Heart right ventricle (tissue), 16 donors: ENCODE measurements around the gene OTULINL. TPM values are rescaled to one million over a fixed set of nuclear protein-coding genes. Genes with fewer than 3 reads are reported as not detected.
A peak's percentile ranks its signal among the peaks of the same experiment; 100 is the strongest.

ENCODE experiments used
- ATAC-seq, 8 donors: fragments of 200-7000 bp; cut with Tn5 transposase; one replicate each; pipeline ENCODE4 v1.9.1; 2020; ENCODE audit warnings: mild to moderate bottlenecking in 8 of 8, moderate library complexity in 8 of 8, moderate number of reproducible peaks in 1 of 8
- DNase-seq, 2 donors: peaks; one replicate each; pipeline ENCODE4 v3.0.0-alpha.2; 2020
- H3K27ac ChIP-seq, 10 donors: fragments of 200-600 bp; sonication (generic) in 2 of 10; one replicate each; pipeline versions ENCODE4 v1.5.0 to v1.8.0; 2020 to 2022; ENCODE audit warnings: mild to moderate bottlenecking in 3 of 10
- H3K27me3 ChIP-seq, 7 donors: fragments of 200-600 bp; one replicate each; pipeline ENCODE4 v1.8.0; 2021 to 2022; ENCODE audit warnings: mild to moderate bottlenecking in 2 of 7
- H3K36me3 ChIP-seq, 9 donors: fragments of 200-600 bp; sonication (generic) in 1 of 9; one replicate each; pipeline versions ENCODE4 v1.5.0 to v1.8.0; 2020 to 2022; ENCODE audit warnings: mild to moderate bottlenecking in 2 of 9
- H3K4me1 ChIP-seq, 9 donors: fragments of 200-600 bp; sonication (generic) in 1 of 9; one replicate each; pipeline versions ENCODE4 v1.5.0 to v1.8.0; 2020 to 2022; ENCODE audit warnings: mild to moderate bottlenecking in 4 of 9
- H3K4me3 ChIP-seq, 10 donors: fragments of 200-600 bp; sonication (generic) in 2 of 10; one replicate each; pipeline versions ENCODE4 v1.5.0 to v1.8.0; 2020 to 2022; ENCODE audit warnings: mild to moderate bottlenecking in 7 of 10, moderate library complexity in 2 of 10
- H3K9me3 ChIP-seq, 11 donors: fragments of 200-600 bp in 10 of 11; sonication (generic) in 2 of 11; one replicate each; pipeline versions ENCODE4 v1.5.0 to v1.8.0; 2013 to 2022; ENCODE audit warnings: mild to moderate bottlenecking in 2 of 11, control low read depth in 1 of 11, moderate library complexity in 1 of 11
- CTCF ChIP-seq, 9 donors: fragments of 200-600 bp; sonication (generic) in 2 of 9; IDR thresholded peaks; one replicate each; pipeline versions ENCODE4 v1.5.0 to v1.8.0; 2021 to 2022; ENCODE audit warnings: antibody characterized with exemption in 9 of 9, mild to moderate bottlenecking in 5 of 9, moderate library complexity in 1 of 9
- WGBS, 2 donors: extraction: QIAGEN DNeasy Blood & Tissue Kit; methylation state at CpG; one replicate each; pipeline ENCODE4 v1.1.7; 2013; ENCODE audit warnings: inconsistent platforms in 1 of 2; 5-methylcytosine and 5-hydroxymethylcytosine counted together
- intact Hi-C, 10 donors: fragments of 100-400 bp; cut with DNase I; formaldehyde crosslinking; loops; one replicate each; pipeline versions ENCODE4 v1.11.1 to v1.14.2; 2022
- polyA plus RNA-seq, 2 donors: library from polyadenylated mRNA; stranded (reverse); fragments of 200-250 nt; gene quantifications; one replicate each; pipeline ENCODE4 v1.2.3, GENCODE V29; 2013
- total RNA-seq, 10 donors: library from RNA; stranded (reverse); fragmentation: NEBNext Ultra II Directional in 3 of 10; extraction: Animal tissue kit (Norgen Biotek cat#: 25700) in 3 of 10; gene quantifications; one replicate each; pipeline versions ENCODE4 v1.2.1 to v1.2.4, GENCODE V29; 2021 to 2023
- donor health status: Arrhythmogenic right ventricular cardiomyopathy.
- donor health status: ischemic (EF 13 %, LVEDD 7.1; RV severe dilation, severe dysfunction).
- donor health status: healthy with polysubstance abuse.
- donor health status: DM: no; HTN: yes; CAD: no.
- donor health status: DM: no; HTN: no; CAD: no.
- donor health status: ischemic (EF 25% LVEDD 6.9; RV normal size, moderate dysfunction).
- donor health status: ischemic (EF 25% LVEDD 5.7; RV mildly dilated, moderate dysfunction).
- donor health status: healthy.
- donor health status: DM: yes; HTN: yes; CAD: no.
- donor health status: Ischemic cardiomyopathy.
- donor health status: ischemic (EF 35%, LVEDD 5.7; RV mildly dilated, moderate dysfunction).
- donor health status: nonischemic (EF 11% LVEDD 7.7; RV severe dilation, severe dysfunction).
- donor health status: DM: yes; HTN: yes; CAD: no.
- donor health status: PGD.
- donor health status: ischemic (EF 29% LVEDD 5.4; RV normal size, mild dysfunction).
- donor health status: nonischemic (EF 23%, LVEDD 6.1; RV moderate dilation, normal function).

The OTULINL gene
- total and polyA plus RNA-seq, 12 donors = 0.29 to 9.5 (median 1.3) TPM

DNA sequence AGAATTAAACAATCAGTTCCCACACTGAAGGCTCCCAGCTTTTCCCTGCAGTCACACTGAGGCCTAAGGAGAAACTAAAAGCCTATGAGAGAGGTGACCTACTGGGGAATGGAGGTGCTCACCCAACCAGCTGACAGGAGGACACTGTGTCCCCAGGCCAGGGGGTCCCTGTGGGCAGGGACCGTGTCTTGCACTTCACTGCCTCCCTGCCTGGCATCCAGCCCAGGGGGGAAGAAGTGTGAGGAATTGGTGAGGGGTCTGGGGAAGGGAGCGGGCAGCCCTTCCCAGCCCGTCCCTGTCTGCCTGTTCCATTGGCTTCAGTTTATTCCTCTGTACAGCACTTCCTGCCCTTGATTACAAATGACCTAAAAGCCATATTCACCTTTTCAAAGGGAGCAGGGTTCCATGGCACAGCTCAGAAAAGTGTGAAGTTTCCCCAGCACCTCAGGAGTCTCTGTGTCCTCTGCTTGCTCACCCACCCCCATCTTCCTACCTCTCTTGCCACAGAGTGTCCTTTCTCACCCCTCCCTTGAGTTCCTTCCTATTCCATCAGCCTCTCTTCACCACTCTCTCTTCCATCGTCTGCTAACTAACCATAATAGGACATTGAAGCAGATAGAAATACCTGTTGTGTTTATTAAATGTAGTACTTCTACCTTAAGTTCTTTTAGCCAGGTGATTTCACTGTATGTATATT is 12.9 kb downstream of the OTULINL start:
- peak in 3 of 8 donors; percentile 33 to 50 (median 47) for ATAC-seq
- no peaks in the 10 kb centered on the region for H3K9me3 ChIP-seq

GRCh38 chr5:14595189-14595588 is 13.6 kb downstream of the OTULINL start:
- H3K27me3 ChIP-seq = no peaks in the 10 kb centered on the region

More for the DNA sequence above, 12.9 kb downstream of the OTULINL start:
- 80 to 81% methylated on average over 4 of the region's 4 CpGs for WGBS, 2 donors
- peaks cover 0 to 85% (median 0%) of the 10 kb centered on the region in 9 donors for H3K4me1 ChIP-seq
- H3K27me3 ChIP-seq = no peaks in the 10 kb centered on the region
- no peak for DNase-seq
- peak overlapping the region in 1 of 10 donors; percentile 10 for H3K4me3 ChIP-seq
- H3K36me3 ChIP-seq = no peaks in the 10 kb centered on the region
- intact Hi-C loops = no loop called here
- no peak for TF ChIP-seq CTCF (IDR thresholded peaks at IDR 0.05)
- H3K27ac ChIP-seq = peak overlapping the region in 4 of 10 donors; percentile 3 to 80 (median 35)

DNA sequence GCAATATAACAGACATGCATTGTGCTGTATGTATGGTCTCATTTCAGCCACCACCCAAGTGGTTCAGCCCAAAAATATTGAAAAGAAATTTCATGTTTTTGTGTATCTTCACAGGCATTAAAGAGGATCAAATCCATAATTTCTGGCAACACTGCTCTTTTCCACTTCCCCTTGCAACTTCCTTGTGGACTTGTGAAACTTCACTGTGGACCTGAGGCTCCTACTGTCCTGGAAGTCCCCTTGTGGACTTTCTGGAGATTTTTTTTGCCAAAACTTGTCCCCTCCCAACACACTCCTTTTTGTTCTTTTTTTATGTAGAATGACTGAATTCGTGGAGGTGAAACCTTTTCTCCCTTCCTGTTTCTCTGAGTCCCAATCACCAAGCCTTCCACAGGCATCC is 14.3 kb downstream of the OTULINL start:
- intact Hi-C loops = no loop called here
- Histone ChIP-seq H3K4me3 (no peak overlapping the region), H3K4me1 (peaks cover 0 to 74% (median 0%) of the 10 kb centered on the region in 9 donors), H3K27me3 (no peaks in the 10 kb centered on the region), H3K36me3 (no peaks in the 10 kb centered on the region), H3K27ac (peak overlapping the region in 1 of 10 donors; percentile 80), H3K9me3 (no peaks in the 10 kb centered on the region)
- WGBS, 2 donors = 34 to 48% methylated on average over 1 of the region's 1 CpG
- DNase-seq (no peak), ATAC-seq (no peak)
- TF ChIP-seq CTCF (IDR thresholded peaks at IDR 0.05) = peak in 1 of 9 donors; percentile 18

More at GRCh38 chr5:14595189-14595588, 13.6 kb downstream of the OTULINL start:
- ATAC-seq (peak in 7 of 8 donors; percentile 33 to 86 (median 70)), DNase-seq (no peak)
- H3K9me3 ChIP-seq = no peaks in the 10 kb centered on the region
- peak overlapping the region in 2 of 10 donors; percentile 29 to 80 for H3K27ac ChIP-seq
- intact Hi-C loops = no loop called here
- H3K4me3 ChIP-seq = peak overlapping the region in 1 of 10 donors; percentile 10
- no peaks in the 10 kb centered on the region for H3K36me3 ChIP-seq
- WGBS, 2 donors = 58 to 64% methylated on average over 3 of the region's 3 CpGs
- peaks cover 0 to 81% (median 0%) of the 10 kb centered on the region in 9 donors for H3K4me1 ChIP-seq
- TF ChIP-seq CTCF (IDR thresholded peaks at IDR 0.05) = no peak

GRCh38 chr5:14597080-14597479 is 15.5 kb downstream of the OTULINL start:
- ATAC-seq (no peak), DNase-seq (no peak)
- intact Hi-C loops = no loop called here
- Histone ChIP-seq H3K9me3 (no peaks in the 10 kb centered on the region), H3K36me3 (peaks cover 0 to 4% (median 0%) of the 10 kb centered on the region in 9 donors), H3K4me1 (peaks cover 0 to 62% (median 0%) of the 10 kb centered on the region in 9 donors), H3K27me3 (no peaks in the 10 kb centered on the region), H3K4me3 (no peak overlapping the region), H3K27ac (no peak overlapping the region)
- TF ChIP-seq CTCF (IDR thresholded peaks at IDR 0.05) = no peak
- 89 to 92% methylated on average over 1 of the region's 1 CpG for whole genome bisulfite sequencing, 2 donors
